ENCODE results near the gene HK3.
"Not testable (repeated sequence)": the region's sequence is repeated elsewhere in the genome, so short reads cannot be mapped to it uniquely, and the experiment has no call there.

The HK3 gene

GRCh38 chr5:176881816-176882566 lies 17.2 kb downstream of the HK3 start:
- no peak for DNase-seq

GRCh38 chr5:176881021-176881749 lies 18.0 kb downstream of the HK3 start:
- DNase-seq = no peak

- DNase-seq = no peak
Measured at GRCh38 chr5:176880366-176881020, 18.7 kb downstream of the HK3 start.

- no peak for DNase-seq
Measured at GRCh38 chr5:176879663-176880361, 19.3 kb downstream of the HK3 start.

- no peak for DNase-seq
Measured at GRCh38 chr5:176878906-176879662, 20.1 kb downstream of the HK3 start.

- DNase-seq = no peak
Measured at GRCh38 chr5:176878463-176878862, 20.7 kb downstream of the HK3 start.

- no peak for DNase-seq
Measured at GRCh38 chr5:176877793-176878331, 21.3 kb downstream of the HK3 start.

GRCh38 chr5:176876506-176877431 lies 22.4 kb downstream of the HK3 start:
- no peak for DNase-seq

- no peak for DNase-seq
Measured at GRCh38 chr5:176875783-176876505, 23.2 kb downstream of the HK3 start.

GRCh38 chr5:176875014-176875550 lies 24.1 kb downstream of the HK3 start:
- DNase-seq = no peak

GRCh38 chr5:176874198-176874780 lies 24.9 kb downstream of the HK3 start:
- no peak for DNase-seq

GRCh38 chr5:176873541-176874172 lies 25.5 kb downstream of the HK3 start:
- DNase-seq = no peak

- not testable (repeated sequence) for DNase-seq
Measured at GRCh38 chr5:176873011-176873410, 26.1 kb downstream of the HK3 start.

- not testable (repeated sequence) for DNase-seq
Measured at GRCh38 chr5:176872586-176872985, 26.6 kb downstream of the HK3 start.

GRCh38 chr5:176870644-176871043 lies 28.5 kb downstream of the HK3 start:
- not testable (repeated sequence) for DNase-seq

GRCh38 chr5:176870110-176870591 lies 29.0 kb downstream of the HK3 start:
- DNase-seq = no peak

- DNase-seq = no peak
Measured at GRCh38 chr5:176869501-176870109, 29.5 kb downstream of the HK3 start.

- DNase-seq = no peak
Measured at GRCh38 chr5:176868731-176869130, 30.4 kb downstream of the HK3 start.
